BE2C (cell line): ENCODE results near the gene SLX4IP.

Experiments
- DNase-seq: peaks from one replicate; pipeline ENCODE4 v3.0.0-alpha.2; 2020
- H3K27me3 ChIP-seq: fragments of 250-450 bp; sonication (Bioruptor Pico); 2 replicates; pipeline ENCODE4 v1.5.1; 2020; ENCODE audit warnings: mild to moderate bottlenecking
- H3K36me3 ChIP-seq: fragments of 250-450 bp; sonication (Bioruptor Pico); 2 replicates; pipeline ENCODE4 v1.5.1; 2020; ENCODE audit warnings: mild to moderate bottlenecking
- H3K4me1 ChIP-seq: fragments of 250-450 bp; sonication (Bioruptor Pico); 2 replicates; pipeline ENCODE4 v1.5.1; 2020
- H3K4me3 ChIP-seq: 2 replicates; pipeline ENCODE4 v1.5.1; 2011; ENCODE audit warnings: low read depth, low read length
- H3K9me3 ChIP-seq: fragments of 250-450 bp; sonication (Bioruptor Pico); 2 replicates; pipeline ENCODE4 v1.5.1; 2020
- CTCF ChIP-seq: IDR thresholded peaks from 2 replicates; pipeline ENCODE4 v1.5.1; 2012; ENCODE audit warnings: mild to moderate bottlenecking, low read depth, low read length

SLX4IP gene

GRCh38 chr20:10603971-10604864 lies 169.1 kb downstream of the SLX4IP start:
- Histone ChIP-seq H3K9me3 (no peaks in the 10 kb centered on the region), H3K27me3 (no peaks in the 10 kb centered on the region), H3K36me3 (no peaks in the 10 kb centered on the region), H3K4me3 (no peak overlapping the region), H3K4me1 (no peaks in the 10 kb centered on the region)
- DNase-seq: no peak
- no peak for TF ChIP-seq CTCF

- H3K9me3 ChIP-seq: no peaks in the 10 kb centered on the region
- no peaks in the 10 kb centered on the region for H3K4me1 ChIP-seq
- H3K4me3 ChIP-seq: no peak overlapping the region
- TF ChIP-seq CTCF: no peak
- H3K27me3 ChIP-seq: no peaks in the 10 kb centered on the region
- H3K36me3 ChIP-seq: no peaks in the 10 kb centered on the region
- no peak for DNase-seq
Measured at GRCh38 chr20:10604865-10605440, 169.8 kb downstream of the SLX4IP start.

- Histone ChIP-seq H3K4me3 (no peak overlapping the region), H3K27me3 (no peaks in the 10 kb centered on the region), H3K4me1 (no peaks in the 10 kb centered on the region), H3K9me3 (no peaks in the 10 kb centered on the region), H3K36me3 (no peaks in the 10 kb centered on the region)
- DNase-seq: no peak
- TF ChIP-seq CTCF: no peak
Measured at GRCh38 chr20:10605547-10606195, 170.6 kb downstream of the SLX4IP start.

- Histone ChIP-seq H3K4me3 (no peak overlapping the region), H3K9me3 (no peaks in the 10 kb centered on the region), H3K36me3 (no peaks in the 10 kb centered on the region), H3K4me1 (no peaks in the 10 kb centered on the region), H3K27me3 (no peaks in the 10 kb centered on the region)
- TF ChIP-seq CTCF: no peak
- no peak for DNase-seq
Measured at GRCh38 chr20:10609276-10609675, 174.2 kb downstream of the SLX4IP start.

GRCh38 chr20:10609770-10610169 lies 174.7 kb downstream of the SLX4IP start:
- TF ChIP-seq CTCF: no peak
- DNase-seq: no peak
- Histone ChIP-seq H3K27me3 (no peaks in the 10 kb centered on the region), H3K9me3 (no peaks in the 10 kb centered on the region), H3K4me1 (no peaks in the 10 kb centered on the region), H3K36me3 (no peaks in the 10 kb centered on the region), H3K4me3 (no peak overlapping the region)
